Type B pancreatic cell (in vitro differentiated cells): ENCODE measurements around the gene PCARE. TPM values are rescaled to one million over a fixed set of nuclear protein-coding genes. Genes with fewer than 3 reads are reported as not detected.

Source experiments
- DNase-seq: peaks from one replicate; pipeline ENCODE4 v3.0.0; 2021; ENCODE audit warnings: mixed read lengths; ENCODE audit not compliant: unreplicated experiment; ENCODE audit errors: extremely low spot score
- H3K27ac Mint-ChIP-seq: 2 replicates; pipeline ENCODE4 v1.8.0; 2021; ENCODE audit warnings: mild to moderate bottlenecking, mixed read lengths
- H3K27me3 Mint-ChIP-seq: 2 replicates; pipeline ENCODE4 v1.8.0; 2021; ENCODE audit warnings: mixed read lengths
- H3K36me3 Mint-ChIP-seq: 2 replicates; pipeline ENCODE4 v1.8.0; 2021; ENCODE audit warnings: mixed read lengths
- H3K4me1 Mint-ChIP-seq: one replicate; pipeline ENCODE4 v1.8.0; 2021; ENCODE audit warnings: mixed read lengths; ENCODE audit not compliant: unreplicated experiment
- H3K4me3 Mint-ChIP-seq: 2 replicates; pipeline ENCODE4 v1.8.0; 2021; ENCODE audit warnings: mild to moderate bottlenecking, mixed read lengths
- H3K9me3 Mint-ChIP-seq: 2 replicates; pipeline ENCODE4 v1.8.0; 2021; ENCODE audit warnings: mixed read lengths
- CTCF ChIP-seq: fragments of 200-600 bp; sonication (generic); conservative IDR thresholded peaks from 2 replicates; pipeline ENCODE4 v1.5.0; 2021; ENCODE audit warnings: antibody characterized with exemption, mild to moderate bottlenecking
- total RNA-seq: library from RNA; stranded (reverse); gene quantifications from 2 replicates; pipeline ENCODE4 v1.2.1, GENCODE V29; 2021; ENCODE audit warnings: low replicate concordance

Gene PCARE
- total RNA-seq, 1 donor from 2014 or later = not detected

GRCh38 chr2:29014331-29014730, 60.0 kb downstream of the PCARE start:
- Mint-ChIP-seq H3K36me3 (no peaks in the 10 kb centered on the region), H3K9me3 (no peaks in the 10 kb centered on the region), H3K27me3 (peaks cover 13% of the 10 kb centered on the region), H3K27ac (no peak overlapping the region), H3K4me3 (no peak overlapping the region), H3K4me1 (peaks cover 28% of the 10 kb centered on the region)
- no peak for TF ChIP-seq CTCF
- no peak for DNase-seq

- no peaks in the 10 kb centered on the region for H3K9me3 Mint-ChIP-seq
- no peak overlapping the region for H3K27ac Mint-ChIP-seq
- H3K36me3 Mint-ChIP-seq = no peaks in the 10 kb centered on the region
- H3K27me3 Mint-ChIP-seq = peaks cover 13% of the 10 kb centered on the region
- no peak overlapping the region for H3K4me3 Mint-ChIP-seq
- TF ChIP-seq CTCF = no peak
- H3K4me1 Mint-ChIP-seq = peaks cover 28% of the 10 kb centered on the region
- no peak for DNase-seq
These were observed 61.1 kb downstream of the PCARE start for GRCh38 chr2:29013057-29013780.

DNA sequence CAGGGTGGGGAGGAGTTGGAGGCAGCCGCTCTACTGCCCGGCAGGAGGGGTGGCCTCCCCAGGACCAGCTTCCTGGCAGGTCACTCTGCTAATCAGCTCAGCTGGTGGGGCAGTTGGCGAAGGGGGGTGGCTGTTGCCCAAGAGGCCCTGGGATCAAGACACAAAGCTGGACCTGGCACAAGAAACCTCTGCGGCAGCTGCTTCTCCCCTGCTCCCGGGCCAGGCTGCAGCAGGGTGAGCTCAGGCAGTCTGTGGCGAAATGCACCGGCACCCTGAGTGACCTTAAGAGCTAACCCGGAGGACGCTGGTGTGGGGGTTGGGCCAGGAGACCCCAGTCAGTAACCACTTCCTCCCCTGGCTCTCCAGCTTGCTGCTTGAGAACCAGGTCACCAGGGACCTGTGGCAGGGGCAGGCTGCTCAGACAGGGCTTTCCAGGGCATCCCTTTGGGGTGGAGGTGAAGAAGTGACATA, 62.1 kb downstream of the PCARE start:
- peaks cover 28% of the 10 kb centered on the region for H3K4me1 Mint-ChIP-seq
- no peak for TF ChIP-seq CTCF
- no peak overlapping the region for H3K27ac Mint-ChIP-seq
- H3K4me3 Mint-ChIP-seq = no peak overlapping the region
- H3K27me3 Mint-ChIP-seq = peaks cover 13% of the 10 kb centered on the region
- no peaks in the 10 kb centered on the region for H3K9me3 Mint-ChIP-seq
- H3K36me3 Mint-ChIP-seq = no peaks in the 10 kb centered on the region
- no peak for DNase-seq

Other genes starting within 250 kb of the PCARE start
- 16.6 and 20.7 TPM in 2 replicates for gene TRMT61B, start 204.2 kb downstream of the PCARE start, total RNA-seq
- gene WDR43, start 179.9 kb downstream of the PCARE start, total RNA-seq = 57.0 and 66.9 TPM in 2 replicates
- 1.6 and 3.6 TPM in 2 replicates for gene TOGARAM2, start 93.2 kb downstream of the PCARE start, total RNA-seq
- 12.1 and 14.7 TPM in 2 replicates for gene CLIP4, start 40.9 kb upstream of the PCARE start, total RNA-seq